Stimulated activated CD8-positive, alpha-beta memory T cell treated with anti-CD3 and anti-CD28 coated beads, Interleukin-15, amount 100 ng/mL, for 1 hour (primary cell): Measurements from ENCODE around the gene SH3PXD2B.
"Not testable (repeated sequence)": the region's sequence is repeated elsewhere in the genome, so short reads cannot be mapped to it uniquely, and the experiment has no call there.

ENCODE experiments used
- DNase-seq: peaks from one replicate; pipeline ENCODE4 v3.0.0-alpha.2; 2020; ENCODE audit warnings: low read depth

SH3PXD2B gene

GRCh38 chr5:172365948-172366608 is 88.2 kb downstream of the SH3PXD2B start:
- no peak for DNase-seq

GRCh38 chr5:172364773-172365172 is 89.6 kb downstream of the SH3PXD2B start:
- DNase-seq = no peak

- no peak for DNase-seq
Measured at GRCh38 chr5:172362755-172363154, 91.6 kb downstream of the SH3PXD2B start.

GRCh38 chr5:172361566-172362238 is 92.6 kb downstream of the SH3PXD2B start:
- no peak for DNase-seq

GRCh38 chr5:172358345-172358744 is 96.0 kb downstream of the SH3PXD2B start:
- no peak for DNase-seq

GRCh38 chr5:172356527-172356926 is 97.8 kb downstream of the SH3PXD2B start:
- no peak for DNase-seq

- DNase-seq = no peak
Measured at GRCh38 chr5:172356047-172356446, 98.3 kb downstream of the SH3PXD2B start.

- DNase-seq = no peak
Measured at GRCh38 chr5:172353846-172354245, 100.5 kb downstream of the SH3PXD2B start.

- no peak for DNase-seq
Measured at GRCh38 chr5:172353271-172353812, 101.0 kb downstream of the SH3PXD2B start.

GRCh38 chr5:172352526-172352925 is 101.8 kb downstream of the SH3PXD2B start:
- not testable (repeated sequence) for DNase-seq

GRCh38 chr5:172351240-172351778 is 103.0 kb downstream of the SH3PXD2B start:
- DNase-seq = no peak

GRCh38 chr5:172350212-172351181 is 103.8 kb downstream of the SH3PXD2B start:
- DNase-seq = no peak

- not testable (repeated sequence) for DNase-seq
Measured at GRCh38 chr5:172348733-172349132, 105.6 kb downstream of the SH3PXD2B start.

GRCh38 chr5:172348084-172348483 is 106.2 kb downstream of the SH3PXD2B start:
- no peak for DNase-seq

- DNase-seq = no peak
Measured at GRCh38 chr5:172347496-172348052, 106.8 kb downstream of the SH3PXD2B start.

GRCh38 chr5:172345881-172346280 is 108.4 kb downstream of the SH3PXD2B start:
- no peak for DNase-seq

- DNase-seq = no peak
Measured at GRCh38 chr5:172344855-172345409, 109.4 kb downstream of the SH3PXD2B start.

- DNase-seq = no peak
Measured at GRCh38 chr5:172343741-172344140, 110.6 kb downstream of the SH3PXD2B start.

GRCh38 chr5:172342918-172343317 is 111.4 kb downstream of the SH3PXD2B start:
- DNase-seq = no peak

GRCh38 chr5:172339264-172340180 is 114.8 kb downstream of the SH3PXD2B start:
- DNase-seq = no peak
